ENCODE results near the gene TSACC.

Gene TSACC

GRCh38 chr1:156338180-156338976, at the start of gene TSACC, which contains the start of gene CCT3:
Gene TSACC (plus strand): TSS chr1:156338526. CDS start chr1:156339758, 1,232 bp downstream.
Gene CCT3 (minus strand): TSS chr1:156338292. CDS start chr1:156338184, 108 bp downstream.
- H3K27ac ChIP-seq (ENCODE audit: low read length): no peak within 1 kb of the TSS
- no CpG with 5 or more reads among the region's 47 CpGs for WGBS (ENCODE audit: insufficient coverage, insufficient read length)
- no peaks in the 10 kb centered on the region for H3K4me1 ChIP-seq (ENCODE audit: control insufficient read depth, insufficient read depth, low read length)
- H3K36me3 ChIP-seq (ENCODE audit: control insufficient read depth, insufficient read depth, low read length): peaks cover 3% of the 10 kb centered on the region; the same call in 1 of the 2 replicates
- no peaks in the 10 kb centered on the region for H3K9me3 ChIP-seq (ENCODE audit: control insufficient read depth, insufficient read depth, low read length)
- H3K4me3 ChIP-seq (ENCODE audit: low read length): peak within 1 kb of the TSS; percentile 99
- DNase-seq (ENCODE audit: low read depth, low spot score): peak; percentile 100
- no peaks in the 10 kb centered on the region for H3K27me3 ChIP-seq (ENCODE audit: control insufficient read depth, insufficient read depth, low read length)

DNA sequence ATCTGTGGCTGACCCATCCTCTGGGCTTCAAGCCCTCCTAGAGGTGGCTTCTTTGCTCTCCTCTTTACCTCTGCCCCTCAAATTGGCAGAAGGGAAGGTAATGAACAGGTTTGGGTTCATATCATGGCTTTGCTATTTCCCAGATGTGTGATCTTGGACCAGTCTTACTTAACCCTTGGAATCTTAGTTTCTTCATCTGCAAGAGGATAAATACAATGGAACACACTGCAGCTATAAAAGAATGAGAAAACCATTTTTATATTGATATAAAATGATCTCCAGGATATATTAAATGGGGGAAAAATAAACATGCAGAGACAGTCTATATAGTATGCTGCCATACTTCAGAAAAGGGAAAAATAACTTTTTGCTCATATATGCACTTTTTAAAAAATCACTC, 48.5 kb upstream of the TSACC start:
- no peak for DNase-seq (ENCODE audit: low read depth, low spot score)
- Histone ChIP-seq H3K4me3 (ENCODE audit: low read length) (no peak overlapping the region), H3K36me3 (ENCODE audit: control insufficient read depth, insufficient read depth, low read length) (peaks cover 9% of the 10 kb centered on the region), H3K27me3 (ENCODE audit: control insufficient read depth, insufficient read depth, low read length) (no peaks in the 10 kb centered on the region), H3K4me1 (ENCODE audit: control insufficient read depth, insufficient read depth, low read length) (peaks cover 2% of the 10 kb centered on the region; the same call in 1 of the 2 replicates), H3K27ac (ENCODE audit: low read length) (no peak overlapping the region), H3K9me3 (ENCODE audit: control insufficient read depth, insufficient read depth, low read length) (no peaks in the 10 kb centered on the region)

DNA sequence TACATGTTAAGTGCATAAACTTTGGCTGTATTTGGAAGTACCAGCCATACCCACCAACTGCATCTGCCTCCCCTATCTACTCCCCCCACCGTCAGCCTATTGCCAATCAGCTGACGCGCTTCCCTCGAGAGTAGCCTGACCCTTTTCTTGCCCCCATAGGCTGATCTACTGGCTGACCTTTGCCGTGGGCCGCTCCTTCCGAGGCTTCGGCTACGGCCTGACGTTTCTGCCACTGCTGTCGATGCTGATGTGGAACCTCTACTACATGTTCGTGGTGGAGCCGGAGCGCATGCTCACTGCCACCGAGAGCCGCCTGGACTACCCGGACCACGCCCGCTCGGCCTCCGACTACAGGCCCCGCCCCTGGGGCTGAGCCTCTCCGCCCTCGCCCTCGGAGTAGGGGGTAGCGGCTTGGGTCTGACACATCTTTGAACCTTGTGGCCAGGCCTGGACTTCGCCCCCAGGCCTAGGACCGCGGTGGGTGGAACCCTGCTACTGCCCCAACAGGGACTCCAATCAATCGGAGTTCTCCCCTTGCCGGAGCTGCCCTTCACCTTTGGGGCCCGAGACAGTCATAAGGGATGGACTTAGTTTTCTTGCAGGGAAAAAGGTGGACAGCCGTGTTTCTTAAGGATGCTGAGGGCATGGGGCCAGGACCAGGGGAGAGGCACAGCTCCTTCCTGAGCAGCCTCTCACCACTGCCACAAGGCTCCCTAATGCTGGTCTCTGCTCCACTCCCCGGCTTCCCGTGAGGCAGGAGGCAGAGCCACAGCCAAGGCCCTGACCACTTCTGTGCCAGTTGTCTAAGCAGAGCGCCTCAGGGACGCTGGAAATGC, 46.9 kb upstream of the TSACC start:
- peak; percentile 85 for DNase-seq (ENCODE audit: low read depth, low spot score)

DNA sequence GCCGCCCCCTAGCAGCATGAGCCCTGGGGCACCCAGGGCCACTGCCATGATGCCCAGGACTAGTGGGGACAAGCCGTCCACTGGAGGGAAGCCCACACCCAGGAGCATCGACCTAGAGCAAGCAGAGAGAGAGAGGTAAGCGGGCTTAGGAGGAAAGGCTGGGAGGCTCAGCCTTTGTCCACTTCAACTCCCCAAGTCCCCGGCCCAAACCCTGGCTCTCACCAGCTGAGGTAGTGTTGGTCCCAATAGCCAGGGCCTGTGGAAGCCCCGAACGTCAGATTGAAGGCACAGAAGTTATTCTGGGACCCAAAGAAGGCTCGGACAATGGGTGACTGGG, 45.3 kb upstream of the TSACC start:
- Histone ChIP-seq H3K27me3 (ENCODE audit: control insufficient read depth, insufficient read depth, low read length) (no peaks in the 10 kb centered on the region), H3K9me3 (ENCODE audit: control insufficient read depth, insufficient read depth, low read length) (no peaks in the 10 kb centered on the region), H3K4me1 (ENCODE audit: control insufficient read depth, insufficient read depth, low read length) (peaks cover 5% of the 10 kb centered on the region; the same call in 1 of the 2 replicates), H3K36me3 (ENCODE audit: control insufficient read depth, insufficient read depth, low read length) (peaks cover 7% of the 10 kb centered on the region), H3K4me3 (ENCODE audit: low read length) (no peak overlapping the region), H3K27ac (ENCODE audit: low read length) (no peak overlapping the region)
- no CpG with 5 or more reads among the region's 8 CpGs for WGBS (ENCODE audit: insufficient coverage, insufficient read length)
- no peak for DNase-seq (ENCODE audit: low read depth, low spot score)

More for the DNA sequence above, 46.9 kb upstream of the TSACC start:
- Histone ChIP-seq H3K27ac (ENCODE audit: low read length) (no peak overlapping the region), H3K9me3 (ENCODE audit: control insufficient read depth, insufficient read depth, low read length) (no peaks in the 10 kb centered on the region), H3K36me3 (ENCODE audit: control insufficient read depth, insufficient read depth, low read length) (peaks cover 7% of the 10 kb centered on the region), H3K4me3 (ENCODE audit: low read length) (peak overlapping the region; percentile 25; the same call in 1 of the 2 replicates), H3K4me1 (ENCODE audit: control insufficient read depth, insufficient read depth, low read length) (peaks cover 5% of the 10 kb centered on the region; the same call in 1 of the 2 replicates), H3K27me3 (ENCODE audit: control insufficient read depth, insufficient read depth, low read length) (no peaks in the 10 kb centered on the region)
- WGBS (ENCODE audit: insufficient coverage, insufficient read length): no CpG with 5 or more reads among the region's 37 CpGs

DNA sequence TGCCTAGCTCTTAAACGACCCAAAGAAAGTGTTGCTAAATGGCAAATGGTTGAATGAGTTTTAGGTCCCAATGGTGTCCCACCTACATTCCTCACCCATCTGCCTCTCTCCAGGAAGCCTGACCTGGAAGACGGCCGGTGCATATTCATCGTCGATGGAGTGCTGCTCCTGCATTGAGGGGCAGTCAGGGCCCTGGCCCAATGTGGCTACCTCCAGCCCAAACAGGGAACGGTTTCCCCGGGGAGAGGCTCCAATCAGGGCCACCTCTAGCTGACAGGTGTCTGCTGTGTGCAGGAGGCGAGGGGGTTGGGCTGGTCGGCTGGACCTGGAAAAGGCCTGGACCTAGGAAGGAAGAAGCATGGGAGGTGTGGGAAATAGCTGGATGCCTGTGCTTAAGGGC, 44.4 kb upstream of the TSACC start:
- Histone ChIP-seq H3K27ac (ENCODE audit: low read length) (no peak overlapping the region), H3K27me3 (ENCODE audit: control insufficient read depth, insufficient read depth, low read length) (no peaks in the 10 kb centered on the region), H3K36me3 (ENCODE audit: control insufficient read depth, insufficient read depth, low read length) (peaks cover 7% of the 10 kb centered on the region), H3K4me3 (ENCODE audit: low read length) (no peak overlapping the region), H3K4me1 (ENCODE audit: control insufficient read depth, insufficient read depth, low read length) (peaks cover 5% of the 10 kb centered on the region; the same call in 1 of the 2 replicates), H3K9me3 (ENCODE audit: control insufficient read depth, insufficient read depth, low read length) (no peaks in the 10 kb centered on the region)
- no CpG with 5 or more reads among the region's 9 CpGs for WGBS (ENCODE audit: insufficient coverage, insufficient read length)
- no peak for DNase-seq (ENCODE audit: low read depth, low spot score)

- peak within 1 kb of the TSS; percentile 86; the same call in 1 of the 2 replicates for H3K4me3 ChIP-seq (ENCODE audit: low read length)
- DNase-seq (ENCODE audit: low read depth, low spot score): no peak
- H3K4me1 ChIP-seq (ENCODE audit: control insufficient read depth, insufficient read depth, low read length): peaks cover 5% of the 10 kb centered on the region; the same call in 1 of the 2 replicates
- no peaks in the 10 kb centered on the region for H3K9me3 ChIP-seq (ENCODE audit: control insufficient read depth, insufficient read depth, low read length)
- H3K27me3 ChIP-seq (ENCODE audit: control insufficient read depth, insufficient read depth, low read length): no peaks in the 10 kb centered on the region
- peaks cover 7% of the 10 kb centered on the region for H3K36me3 ChIP-seq (ENCODE audit: control insufficient read depth, insufficient read depth, low read length)
- no peak within 1 kb of the TSS for H3K27ac ChIP-seq (ENCODE audit: low read length)
- no CpG with 5 or more reads among the region's 17 CpGs for WGBS (ENCODE audit: insufficient coverage, insufficient read length)
Measured at GRCh38 chr1:156295391-156295947, 42.9 kb upstream of the TSACC start, which contains the start of gene GLMP. Gene GLMP (minus strand): TSS chr1:156295679. CDS start chr1:156295645, 34 bp downstream.

GRCh38 chr1:156298852-156299357, 39.4 kb upstream of the TSACC start, which contains the start of gene VHLL:
Gene VHLL (minus strand): TSS chr1:156299307. CDS start chr1:156299189, 118 bp downstream.
- Histone ChIP-seq H3K4me1 (ENCODE audit: control insufficient read depth, insufficient read depth, low read length) (peaks cover 6% of the 10 kb centered on the region), H3K36me3 (ENCODE audit: control insufficient read depth, insufficient read depth, low read length) (no peaks in the 10 kb centered on the region; the same call in 1 of the 2 replicates), H3K27me3 (ENCODE audit: control insufficient read depth, insufficient read depth, low read length) (no peaks in the 10 kb centered on the region), H3K4me3 (ENCODE audit: low read length) (no peak within 1 kb of the TSS), H3K27ac (ENCODE audit: low read length) (no peak within 1 kb of the TSS), H3K9me3 (ENCODE audit: control insufficient read depth, insufficient read depth, low read length) (no peaks in the 10 kb centered on the region)
- no CpG with 5 or more reads among the region's 19 CpGs for WGBS (ENCODE audit: insufficient coverage, insufficient read length)
- DNase-seq (ENCODE audit: low read depth, low spot score): no peak

DNA sequence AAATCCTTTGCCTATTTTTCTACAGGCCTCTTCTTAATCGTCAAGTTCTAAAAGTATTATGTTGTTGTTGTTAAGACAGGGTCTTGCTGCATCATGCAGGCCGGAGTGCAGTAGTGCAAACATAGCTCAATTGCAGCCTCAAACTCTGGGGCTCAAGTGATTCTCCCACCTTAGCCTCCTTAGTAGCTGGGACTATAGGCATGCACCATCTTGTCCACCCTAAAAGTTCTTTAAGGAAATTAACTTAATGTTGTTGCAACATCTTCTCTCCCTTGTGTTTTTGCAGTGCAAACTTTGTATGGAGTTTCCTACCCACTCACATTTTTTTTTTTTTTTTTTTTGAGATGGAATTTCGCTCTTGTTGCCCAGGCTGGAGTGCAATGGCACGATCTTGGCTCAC, 35.1 kb upstream of the TSACC start:
- peaks cover 1% of the 10 kb centered on the region; the same call in 1 of the 2 replicates for H3K4me1 ChIP-seq (ENCODE audit: control insufficient read depth, insufficient read depth, low read length)
- no peaks in the 10 kb centered on the region for H3K27me3 ChIP-seq (ENCODE audit: control insufficient read depth, insufficient read depth, low read length)
- H3K9me3 ChIP-seq (ENCODE audit: control insufficient read depth, insufficient read depth, low read length): no peaks in the 10 kb centered on the region
- H3K36me3 ChIP-seq (ENCODE audit: control insufficient read depth, insufficient read depth, low read length): peaks cover 5% of the 10 kb centered on the region
- DNase-seq (ENCODE audit: low read depth, low spot score): no peak
- WGBS (ENCODE audit: insufficient coverage, insufficient read length): no CpG with 5 or more reads among the region's 4 CpGs
- H3K27ac ChIP-seq (ENCODE audit: low read length): no peak overlapping the region
- H3K4me3 ChIP-seq (ENCODE audit: low read length): no peak overlapping the region

DNA sequence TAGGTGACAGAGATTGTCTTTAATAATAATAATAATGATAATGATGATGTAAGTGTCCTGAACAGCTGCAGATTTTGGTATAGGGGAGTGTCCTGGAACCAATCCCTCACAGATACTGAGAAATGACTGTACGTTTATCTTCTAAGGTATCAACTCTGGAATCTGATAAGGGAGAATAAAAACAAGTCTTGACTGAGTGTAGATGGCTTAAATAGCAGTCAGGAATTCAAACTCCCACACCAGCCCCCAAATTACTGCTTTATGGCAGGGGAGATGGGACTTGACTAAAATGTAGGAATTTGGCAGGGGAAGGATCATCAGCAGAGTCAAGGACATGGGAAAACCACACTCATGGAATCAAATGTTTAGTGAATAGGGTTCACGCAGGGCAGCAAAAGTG, 33.1 kb upstream of the TSACC start:
- H3K4me1 ChIP-seq (ENCODE audit: control insufficient read depth, insufficient read depth, low read length): peaks cover 1% of the 10 kb centered on the region; the same call in 1 of the 2 replicates
- H3K27ac ChIP-seq (ENCODE audit: low read length): no peak overlapping the region
- no peaks in the 10 kb centered on the region for H3K27me3 ChIP-seq (ENCODE audit: control insufficient read depth, insufficient read depth, low read length)
- H3K36me3 ChIP-seq (ENCODE audit: control insufficient read depth, insufficient read depth, low read length): peaks cover 11% of the 10 kb centered on the region
- WGBS (ENCODE audit: insufficient coverage, insufficient read length): no CpG with 5 or more reads among the region's 2 CpGs
- H3K4me3 ChIP-seq (ENCODE audit: low read length): no peak overlapping the region
- H3K9me3 ChIP-seq (ENCODE audit: control insufficient read depth, insufficient read depth, low read length): no peaks in the 10 kb centered on the region
- DNase-seq (ENCODE audit: low read depth, low spot score): no peak

DNA sequence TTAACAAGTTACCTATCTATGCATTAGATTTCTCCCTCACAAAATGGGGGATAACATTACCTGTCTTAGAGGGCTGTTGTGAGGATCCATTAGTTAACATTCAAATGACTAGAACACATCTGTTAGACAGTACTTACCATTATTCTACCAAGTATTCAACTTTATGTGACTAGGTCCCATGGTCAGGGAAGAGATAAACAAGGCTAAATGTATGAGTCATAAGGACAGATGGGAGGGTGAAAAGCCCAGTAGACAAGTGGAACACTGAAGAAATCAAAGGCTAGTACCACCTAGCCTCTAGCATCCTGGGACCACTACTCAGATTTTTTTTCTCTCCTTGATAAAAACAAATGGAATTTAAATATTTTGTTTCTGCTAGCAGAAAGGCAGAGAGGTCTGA, 30.2 kb upstream of the TSACC start:
- Histone ChIP-seq H3K27me3 (ENCODE audit: control insufficient read depth, insufficient read depth, low read length) (no peaks in the 10 kb centered on the region), H3K9me3 (ENCODE audit: control insufficient read depth, insufficient read depth, low read length) (no peaks in the 10 kb centered on the region), H3K4me3 (ENCODE audit: low read length) (no peak overlapping the region), H3K4me1 (ENCODE audit: control insufficient read depth, insufficient read depth, low read length) (no peaks in the 10 kb centered on the region), H3K27ac (ENCODE audit: low read length) (no peak overlapping the region), H3K36me3 (ENCODE audit: control insufficient read depth, insufficient read depth, low read length) (peaks cover 26% of the 10 kb centered on the region)
- DNase-seq (ENCODE audit: low read depth, low spot score): no peak
